Measurements from ENCODE around the gene PANK4.

The PANK4 gene

DNA sequence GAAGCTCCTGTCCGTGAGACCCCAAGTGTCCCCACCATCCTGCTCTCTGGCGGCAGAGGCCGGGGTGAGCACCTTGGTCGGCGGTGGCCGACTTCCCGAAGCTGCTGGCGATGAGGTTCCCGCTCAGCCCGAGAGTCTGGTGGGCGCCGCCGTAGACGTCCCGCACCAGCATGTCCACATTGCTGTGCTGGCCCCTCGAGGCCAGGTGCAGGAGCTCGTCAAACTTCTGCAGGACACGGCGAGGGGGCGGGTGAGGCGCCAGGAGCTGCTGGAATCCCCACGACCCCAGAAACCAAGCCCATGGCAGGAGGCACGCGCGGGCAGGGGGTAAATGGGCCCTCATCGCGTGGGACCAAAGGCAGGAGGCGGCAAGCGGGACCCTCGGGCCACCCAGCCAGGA, 6.7 kb downstream of the PANK4 start:
- Histone ChIP-seq H3K9me3 (ENCODE audit: severe bottlenecking) (no peaks in the 10 kb centered on the region), H3K4me3 (ENCODE audit: severe bottlenecking) (no peak overlapping the region), H3K27ac (ENCODE audit: poor library complexity, severe bottlenecking) (no peak overlapping the region), H3K4me1 (ENCODE audit: insufficient read depth, poor library complexity, severe bottlenecking) (peaks cover 14% of the 10 kb centered on the region), H3K36me3 (ENCODE audit: low read depth) (peaks cover 54% of the 10 kb centered on the region), H3K27me3 (ENCODE audit: insufficient read depth, poor library complexity, severe bottlenecking) (no peaks in the 10 kb centered on the region)
- ATAC-seq (ENCODE audit: low read depth), result no peak
- TF ChIP-seq, protein P1, sequence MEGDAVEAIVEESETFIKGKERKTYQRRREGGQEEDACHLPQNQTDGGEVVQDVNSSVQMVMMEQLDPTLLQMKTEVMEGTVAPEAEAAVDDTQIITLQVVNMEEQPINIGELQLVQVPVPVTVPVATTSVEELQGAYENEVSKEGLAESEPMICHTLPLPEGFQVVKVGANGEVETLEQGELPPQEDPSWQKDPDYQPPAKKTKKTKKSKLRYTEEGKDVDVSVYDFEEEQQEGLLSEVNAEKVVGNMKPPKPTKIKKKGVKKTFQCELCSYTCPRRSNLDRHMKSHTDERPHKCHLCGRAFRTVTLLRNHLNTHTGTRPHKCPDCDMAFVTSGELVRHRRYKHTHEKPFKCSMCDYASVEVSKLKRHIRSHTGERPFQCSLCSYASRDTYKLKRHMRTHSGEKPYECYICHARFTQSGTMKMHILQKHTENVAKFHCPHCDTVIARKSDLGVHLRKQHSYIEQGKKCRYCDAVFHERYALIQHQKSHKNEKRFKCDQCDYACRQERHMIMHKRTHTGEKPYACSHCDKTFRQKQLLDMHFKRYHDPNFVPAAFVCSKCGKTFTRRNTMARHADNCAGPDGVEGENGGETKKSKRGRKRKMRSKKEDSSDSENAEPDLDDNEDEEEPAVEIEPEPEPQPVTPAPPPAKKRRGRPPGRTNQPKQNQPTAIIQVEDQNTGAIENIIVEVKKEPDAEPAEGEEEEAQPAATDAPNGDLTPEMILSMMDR (IDR thresholded peaks at IDR 0.05; ENCODE audit: poor library complexity, severe bottlenecking), result no peak
- DNase-seq (ENCODE audit: low spot score), result no peak

DNA sequence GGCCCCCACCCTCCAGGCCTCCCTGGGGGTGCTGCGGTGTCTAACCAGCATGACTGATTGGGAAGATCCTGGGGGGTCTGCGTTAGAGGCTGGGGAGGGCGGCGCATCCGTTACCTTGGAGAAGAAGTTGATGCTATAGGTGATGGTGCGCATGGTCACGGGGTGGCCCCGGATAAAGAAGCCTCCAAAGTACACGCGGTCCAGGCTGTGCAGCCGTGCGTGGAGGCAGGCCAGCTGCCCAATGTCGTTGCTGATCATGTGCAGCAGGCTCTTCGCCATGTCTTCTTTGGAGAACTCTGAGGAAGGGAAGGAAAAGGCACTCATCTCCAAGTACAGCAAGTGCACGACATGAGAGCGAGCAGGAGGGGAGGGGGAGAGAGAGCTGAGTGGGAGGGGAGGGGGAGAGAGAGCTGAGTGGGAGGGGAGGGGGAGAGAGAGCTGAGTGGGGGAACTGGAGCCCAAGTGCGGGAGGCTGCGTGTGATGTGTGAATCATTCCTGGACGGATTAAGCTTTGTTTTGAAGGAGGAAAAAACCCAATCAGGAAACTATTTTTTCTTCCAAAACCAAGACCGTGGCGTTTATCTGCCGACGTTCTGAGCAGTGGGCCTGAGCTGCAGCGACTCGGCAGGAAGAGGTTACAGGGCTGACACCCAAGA, 7.2 kb downstream of the PANK4 start:
- no peak overlapping the region for H3K4me3 ChIP-seq (ENCODE audit: severe bottlenecking)
- H3K4me1 ChIP-seq (ENCODE audit: insufficient read depth, poor library complexity, severe bottlenecking), result peaks cover 13% of the 10 kb centered on the region
- DNase-seq (ENCODE audit: low spot score) (no peak), ATAC-seq (ENCODE audit: low read depth) (no peak)
- no peak overlapping the region for H3K27ac ChIP-seq (ENCODE audit: poor library complexity, severe bottlenecking)
- no peaks in the 10 kb centered on the region for H3K9me3 ChIP-seq (ENCODE audit: severe bottlenecking)
- TF ChIP-seq, protein P1 (IDR thresholded peaks at IDR 0.05; ENCODE audit: poor library complexity, severe bottlenecking), result no peak
- no peaks in the 10 kb centered on the region for H3K27me3 ChIP-seq (ENCODE audit: insufficient read depth, poor library complexity, severe bottlenecking)
- peaks cover 56% of the 10 kb centered on the region for H3K36me3 ChIP-seq (ENCODE audit: low read depth)

DNA sequence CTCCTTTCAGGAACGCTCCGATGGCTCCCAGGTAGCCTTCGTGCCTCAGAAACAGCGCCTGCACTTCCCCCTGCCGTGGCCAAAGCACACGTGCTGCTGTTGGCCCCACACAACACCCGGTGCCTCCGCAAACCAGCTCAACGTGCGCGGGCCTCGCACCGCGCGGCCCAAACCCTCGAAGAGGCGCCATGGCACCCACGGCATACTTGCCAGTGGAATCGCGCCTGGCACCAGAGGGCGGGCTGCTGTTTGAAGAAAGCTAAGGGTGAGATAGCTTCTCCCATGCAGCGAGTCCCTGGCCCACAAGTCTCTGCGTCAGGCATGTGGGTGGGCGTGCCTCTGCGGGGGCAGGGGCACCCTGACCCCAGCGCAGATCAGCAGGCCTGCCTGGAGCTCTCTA, 7.9 kb downstream of the PANK4 start:
- H3K27ac ChIP-seq (ENCODE audit: poor library complexity, severe bottlenecking), result no peak overlapping the region
- no peaks in the 10 kb centered on the region for H3K27me3 ChIP-seq (ENCODE audit: insufficient read depth, poor library complexity, severe bottlenecking)
- ATAC-seq (ENCODE audit: low read depth) (no peak), DNase-seq (ENCODE audit: low spot score) (no peak)
- no peak overlapping the region for H3K4me3 ChIP-seq (ENCODE audit: severe bottlenecking)
- H3K9me3 ChIP-seq (ENCODE audit: severe bottlenecking), result no peaks in the 10 kb centered on the region
- H3K36me3 ChIP-seq (ENCODE audit: low read depth), result peaks cover 62% of the 10 kb centered on the region
- peaks cover 7% of the 10 kb centered on the region for H3K4me1 ChIP-seq (ENCODE audit: insufficient read depth, poor library complexity, severe bottlenecking)
- TF ChIP-seq, protein P1 (IDR thresholded peaks at IDR 0.05; ENCODE audit: poor library complexity, severe bottlenecking), result no peak

DNA sequence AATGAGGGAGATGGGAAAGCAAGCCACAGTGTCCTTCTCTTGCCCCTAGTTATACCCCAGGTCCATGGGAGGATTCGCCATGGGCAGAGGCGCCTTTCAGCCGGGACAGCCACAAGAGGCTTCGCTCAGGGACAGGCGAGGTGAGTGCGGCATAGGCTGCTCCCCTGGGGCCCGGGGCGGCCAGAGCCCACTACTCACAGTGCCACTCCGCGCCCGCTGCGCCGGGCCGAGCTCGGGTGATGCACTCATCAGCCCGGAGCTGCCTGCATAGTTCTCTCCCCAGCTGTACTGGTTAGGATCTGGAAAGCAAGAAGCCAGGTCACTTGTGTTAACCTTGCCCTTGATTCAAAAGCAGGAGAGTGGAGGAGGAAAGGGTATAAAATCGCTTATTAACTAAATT, 8.4 kb downstream of the PANK4 start:
- DNase-seq (ENCODE audit: low spot score) (no peak), ATAC-seq (ENCODE audit: low read depth) (no peak)
- H3K27me3 ChIP-seq (ENCODE audit: insufficient read depth, poor library complexity, severe bottlenecking), result no peaks in the 10 kb centered on the region
- TF ChIP-seq, protein P1 (IDR thresholded peaks at IDR 0.05; ENCODE audit: poor library complexity, severe bottlenecking), result no peak
- H3K36me3 ChIP-seq (ENCODE audit: low read depth), result peaks cover 68% of the 10 kb centered on the region
- no peaks in the 10 kb centered on the region for H3K9me3 ChIP-seq (ENCODE audit: severe bottlenecking)
- peaks cover 2% of the 10 kb centered on the region for H3K4me1 ChIP-seq (ENCODE audit: insufficient read depth, poor library complexity, severe bottlenecking)
- no peak overlapping the region for H3K4me3 ChIP-seq (ENCODE audit: severe bottlenecking)
- no peak overlapping the region for H3K27ac ChIP-seq (ENCODE audit: poor library complexity, severe bottlenecking)

DNA sequence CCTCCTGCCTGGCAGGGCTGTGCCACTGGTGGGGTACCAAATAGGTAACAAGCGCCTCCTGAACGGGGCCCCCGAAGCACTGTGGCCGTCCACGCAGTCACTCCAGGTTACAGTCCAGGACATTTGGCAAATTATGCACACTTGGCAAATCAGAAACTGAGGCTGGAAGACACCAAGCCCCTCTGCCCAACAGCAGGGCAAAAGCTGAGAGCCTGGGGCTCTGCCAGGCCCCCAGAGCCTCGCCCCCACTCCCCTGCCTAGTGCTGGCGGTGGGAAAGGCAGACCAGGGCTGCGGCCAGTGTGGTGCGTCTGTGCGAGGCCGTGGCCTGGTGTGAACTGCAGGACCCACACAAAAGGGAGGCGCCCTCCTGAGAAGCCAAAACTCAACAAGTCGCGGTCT, 9.4 kb downstream of the PANK4 start:
- peaks cover 76% of the 10 kb centered on the region for H3K36me3 ChIP-seq (ENCODE audit: low read depth)
- no peaks in the 10 kb centered on the region for H3K27me3 ChIP-seq (ENCODE audit: insufficient read depth, poor library complexity, severe bottlenecking)
- no peaks in the 10 kb centered on the region for H3K4me1 ChIP-seq (ENCODE audit: insufficient read depth, poor library complexity, severe bottlenecking)
- H3K27ac ChIP-seq (ENCODE audit: poor library complexity, severe bottlenecking), result no peak overlapping the region
- ATAC-seq (ENCODE audit: low read depth) (no peak), DNase-seq (ENCODE audit: low spot score) (no peak)
- H3K4me3 ChIP-seq (ENCODE audit: severe bottlenecking), result no peak overlapping the region
- H3K9me3 ChIP-seq (ENCODE audit: severe bottlenecking), result no peaks in the 10 kb centered on the region
- TF ChIP-seq, protein P1 (IDR thresholded peaks at IDR 0.05; ENCODE audit: poor library complexity, severe bottlenecking), result no peak

Measured in RWPE2 (cell line).